ENCODE data around the gene LIPI. TPM values are rescaled to one million over a fixed set of nuclear protein-coding genes. Genes with fewer than 3 reads are reported as not detected.

The LIPI gene
- total and polyA plus RNA-seq, 3 donors from 2014 or later = 0.28 to 0.74 TPM; not detected in 1

- TF ChIP-seq CTCF (IDR thresholded peaks at IDR 0.05) (no peak), POLR2A (IDR thresholded peaks at IDR 0.05) (no peak)
- H3K27ac ChIP-seq = no peak overlapping the region
- H3K27me3 ChIP-seq = no peaks in the 10 kb centered on the region
- H3K4me3 ChIP-seq = no peak overlapping the region
- H3K9me3 ChIP-seq = no peaks in the 10 kb centered on the region
- intact Hi-C loops (cut with DNase I; ENCODE audit: low total_unique reads) = no loop called here
- WGBS, 2 donors = 62 to 65% methylated on average over 3 of the region's 3 CpGs
- no peaks in the 10 kb centered on the region for H3K4me1 ChIP-seq
- DNase-seq = no peak
- H3K36me3 ChIP-seq (ENCODE audit: low read depth, missing control alignments) = no peaks in the 10 kb centered on the region
Measured at GRCh38 chr21:14236180-14236579, 25.4 kb upstream of the LIPI start.

GRCh38 chr21:14235101-14235500 is 24.3 kb upstream of the LIPI start:
- Histone ChIP-seq H3K4me3 (no peak overlapping the region), H3K9me3 (no peaks in the 10 kb centered on the region), H3K36me3 (ENCODE audit: low read depth, missing control alignments) (no peaks in the 10 kb centered on the region), H3K4me1 (no peaks in the 10 kb centered on the region), H3K27me3 (no peaks in the 10 kb centered on the region), H3K27ac (no peak overlapping the region)
- intact Hi-C loops (cut with DNase I; ENCODE audit: low total_unique reads) = no loop called here
- no peak for DNase-seq
- WGBS, 2 donors = 75 to 85% methylated on average over 5 of the region's 5 CpGs
- TF ChIP-seq POLR2A (IDR thresholded peaks at IDR 0.05) = no peak
- no peak for TF ChIP-seq CTCF (IDR thresholded peaks at IDR 0.05)

DNA sequence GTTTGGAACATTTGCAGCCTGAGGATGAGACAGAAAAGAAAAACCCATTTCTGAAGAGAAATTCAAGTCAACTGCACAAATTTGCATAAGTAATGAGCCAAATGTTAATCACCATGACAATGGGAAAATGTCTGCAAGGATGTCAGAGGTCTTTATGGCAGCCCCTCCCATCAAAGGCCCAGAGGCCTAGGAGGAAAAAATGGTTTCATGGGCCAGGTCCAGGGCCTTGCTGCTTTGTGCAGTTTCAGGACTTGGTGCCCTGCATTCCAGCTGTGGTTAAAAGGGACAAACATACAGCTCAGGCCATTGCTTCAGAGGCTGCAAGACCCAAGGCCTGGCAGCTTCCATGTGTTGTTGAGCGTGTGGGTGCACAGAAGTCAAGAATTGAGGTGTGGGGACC is 18.6 kb upstream of the LIPI start:
- no peak for DNase-seq
- Histone ChIP-seq H3K27ac (no peak overlapping the region), H3K36me3 (ENCODE audit: low read depth, missing control alignments) (no peaks in the 10 kb centered on the region), H3K9me3 (no peaks in the 10 kb centered on the region), H3K27me3 (no peaks in the 10 kb centered on the region), H3K4me1 (no peaks in the 10 kb centered on the region), H3K4me3 (no peak overlapping the region)
- intact Hi-C loops (cut with DNase I; ENCODE audit: low total_unique reads) = no loop called here
- no peak for TF ChIP-seq POLR2A (IDR thresholded peaks at IDR 0.05)
- no peak for TF ChIP-seq CTCF (IDR thresholded peaks at IDR 0.05)
- 69 to 90% methylated on average over 1 of the region's 1 CpG for WGBS, 2 donors

GRCh38 chr21:14223365-14223764 is 12.6 kb upstream of the LIPI start:
- Histone ChIP-seq H3K9me3 (no peaks in the 10 kb centered on the region), H3K36me3 (ENCODE audit: low read depth, missing control alignments) (no peaks in the 10 kb centered on the region), H3K27ac (no peak overlapping the region), H3K4me3 (no peak overlapping the region), H3K27me3 (no peaks in the 10 kb centered on the region), H3K4me1 (no peaks in the 10 kb centered on the region)
- 94 to 100% methylated on average over 1 of the region's 1 CpG for WGBS, 2 donors
- no peak for DNase-seq
- intact Hi-C loops (cut with DNase I; ENCODE audit: low total_unique reads) = no loop called here
- no peak for TF ChIP-seq POLR2A (IDR thresholded peaks at IDR 0.05)

DNA sequence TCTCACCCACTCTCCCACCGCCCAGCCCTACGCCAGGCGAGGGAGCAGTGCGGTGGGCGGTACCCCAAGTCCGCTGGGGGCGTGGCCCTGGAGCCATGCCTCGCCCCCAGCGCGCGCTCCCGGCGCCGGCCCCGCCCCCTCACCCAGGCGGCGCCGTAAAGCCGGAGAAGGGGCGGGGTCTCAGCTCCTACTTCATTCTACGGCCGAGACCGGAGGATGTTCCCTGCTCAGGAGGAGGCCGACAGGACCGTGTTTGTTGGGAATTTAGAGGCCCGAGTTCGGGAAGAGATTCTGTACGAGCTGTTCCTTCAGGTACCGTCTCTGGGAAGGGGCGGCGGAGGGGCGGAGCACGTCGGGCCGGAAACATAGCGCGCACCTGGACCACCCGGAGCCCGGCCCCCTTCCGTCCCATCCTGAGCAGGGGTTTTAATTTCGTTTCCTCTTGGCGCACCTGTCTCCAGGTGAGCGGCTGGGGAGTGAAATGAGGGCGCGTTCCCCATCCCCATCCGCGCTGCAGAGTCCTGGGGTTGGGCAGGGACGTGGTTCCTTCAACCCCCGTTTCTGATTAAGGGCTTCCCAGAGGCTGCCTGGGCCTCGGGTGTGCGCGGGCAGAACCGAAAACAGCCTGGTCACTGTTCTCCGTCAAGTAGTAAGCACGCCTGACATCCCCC is 5.4 kb upstream of the LIPI start, which contains the start of gene RBM11:
RBM11 (plus strand) TSS at position 187 of the 671 bp plus-strand sequence; CDS start at position 217, 30 bp downstream.
- peak within 1 kb of the TSS; percentile 72 to 88 for H3K4me3 ChIP-seq
- 0 to 1% methylated on average over 34 to 55 of the region's 55 CpGs for WGBS, 2 donors
- TF ChIP-seq CTCF (IDR thresholded peaks at IDR 0.05) (no peak), POLR2A (IDR thresholded peaks at IDR 0.05) (no peak)
- peak; percentile 93 for DNase-seq
- H3K9me3 ChIP-seq = no peaks in the 10 kb centered on the region
- no peaks in the 10 kb centered on the region for H3K27me3 ChIP-seq
- intact Hi-C loops (cut with DNase I; ENCODE audit: low total_unique reads) = no loop called here
- H3K4me1 ChIP-seq = no peaks in the 10 kb centered on the region
- H3K36me3 ChIP-seq (ENCODE audit: low read depth, missing control alignments) = no peaks in the 10 kb centered on the region
- H3K27ac ChIP-seq = peak within 1 kb of the TSS; percentile 33 to 69

All from testis (tissue), 3 donors.